HG03571 (cell line): ENCODE data around the gene SFTPD.
"Not testable (repeated sequence)": the region's sequence is repeated elsewhere in the genome, so short reads cannot be mapped to it uniquely, and the experiment has no call there.

Experiments used
- ATAC-seq: cut with Tn5 transposase; IDR thresholded peaks from one replicate; pipeline ENCODE4 v1.9.1; 2021; ENCODE audit not compliant: unreplicated experiment

SFTPD gene

GRCh38 chr10:79927111-79927828 is 21.6 kb downstream of the SFTPD start:
- no peak for ATAC-seq

GRCh38 chr10:79926037-79926436 is 22.9 kb downstream of the SFTPD start:
- ATAC-seq = no peak

GRCh38 chr10:79925614-79926013 is 23.3 kb downstream of the SFTPD start:
- ATAC-seq = no peak

- ATAC-seq = no peak
These were observed 25.2 kb downstream of the SFTPD start for GRCh38 chr10:79923669-79924068.

- ATAC-seq = no peak
These were observed 25.8 kb downstream of the SFTPD start for GRCh38 chr10:79923145-79923544.

GRCh38 chr10:79922011-79922412 is 26.9 kb downstream of the SFTPD start:
- ATAC-seq = not testable (repeated sequence)

GRCh38 chr10:79915838-79916237 is 33.1 kb downstream of the SFTPD start:
- ATAC-seq = not testable (repeated sequence)

- not testable (repeated sequence) for ATAC-seq
These were observed 34.4 kb downstream of the SFTPD start for GRCh38 chr10:79914512-79914911.

- ATAC-seq = no peak
These were observed 38.1 kb downstream of the SFTPD start for GRCh38 chr10:79910836-79911235.

GRCh38 chr10:79910344-79910743 is 38.6 kb downstream of the SFTPD start:
- ATAC-seq = no peak

- ATAC-seq = no peak
These were observed 43.3 kb downstream of the SFTPD start for GRCh38 chr10:79905322-79906314.

- no peak for ATAC-seq
These were observed 44.1 kb downstream of the SFTPD start for GRCh38 chr10:79904671-79905321.

- not testable (repeated sequence) for ATAC-seq
These were observed 47.3 kb downstream of the SFTPD start for GRCh38 chr10:79901571-79901970.

GRCh38 chr10:79898597-79899325 is 50.1 kb downstream of the SFTPD start:
- ATAC-seq = no peak

GRCh38 chr10:79892896-79893295 is 56.0 kb downstream of the SFTPD start:
- not testable (repeated sequence) for ATAC-seq

GRCh38 chr10:79890469-79890868 is 58.4 kb downstream of the SFTPD start:
- no peak for ATAC-seq

- not testable (repeated sequence) for ATAC-seq
These were observed 59.9 kb downstream of the SFTPD start for GRCh38 chr10:79888984-79889383.
